HepG2 (cell line): Measurements from ENCODE around the gene SP5. TPM values are rescaled to one million over a fixed set of nuclear protein-coding genes. Genes with fewer than 3 reads are reported as not detected.

Source experiments
- FOXA1 ChIP-seq, 2 experiments: fragments of 450-650 bp in 1 of 2; sonication (generic) in 1 of 2; formaldehyde crosslinking in 1 of 2; IDR thresholded peaks; 2 replicates each; pipeline versions ENCODE4 v1.4.0 to v1.6.1; 2016 to 2020; ENCODE audit warnings: missing genetic modification reagents in 1 of 2
- FOXM1 ChIP-seq: sonication (generic); formaldehyde crosslinking; IDR thresholded peaks from 2 replicates; pipeline ENCODE4 v1.5.0; 2020; ENCODE audit warnings: missing genetic modification reagents
- HES4 ChIP-seq: sonication (generic); formaldehyde crosslinking; IDR thresholded peaks from 2 replicates; pipeline ENCODE4 v1.9.0; 2021; ENCODE audit warnings: mild to moderate bottlenecking, missing genetic modification reagents, borderline replicate concordance
- HOXA9 ChIP-seq: sonication (generic); formaldehyde crosslinking; IDR thresholded peaks from 2 replicates; pipeline ENCODE4 v1.8.1; 2022; ENCODE audit warnings: missing genetic modification reagents, mild to moderate bottlenecking, moderate library complexity, borderline replicate concordance
- IRX3 ChIP-seq: sonication (generic); formaldehyde crosslinking; IDR thresholded peaks from 2 replicates; pipeline ENCODE4 v1.8.1; 2023; ENCODE audit warnings: mild to moderate bottlenecking, low read depth, missing genetic modification reagents, borderline replicate concordance
- MAZ ChIP-seq, 2 experiments: sonication (generic) in 1 of 2; formaldehyde crosslinking in 1 of 2; IDR thresholded peaks; 2 replicates each; pipeline versions ENCODE4 v1.5.0 to v1.6.1; 2012 to 2020; ENCODE audit warnings: low read depth in 2 of 2, mild to moderate bottlenecking in 2 of 2, borderline replicate concordance in 1 of 2, improper control_type of control experiment in 1 of 2, low read length in 1 of 2, missing genetic modification reagents in 1 of 2, moderate library complexity in 1 of 2
- PBX3 ChIP-seq: sonication (generic); formaldehyde crosslinking; IDR thresholded peaks from 2 replicates; pipeline ENCODE4 v1.8.1; 2023; ENCODE audit warnings: missing genetic modification reagents, inconsistent platforms, borderline replicate concordance
- SP140L ChIP-seq: sonication (generic); formaldehyde crosslinking; IDR thresholded peaks from 2 replicates; pipeline ENCODE4 v1.4.0; 2020; ENCODE audit warnings: missing genetic modification reagents, borderline replicate concordance
- ZNF432 ChIP-seq: sonication (generic); formaldehyde crosslinking; IDR thresholded peaks from 2 replicates; pipeline ENCODE4 v1.5.0; 2020; ENCODE audit warnings: missing genetic modification reagents, mild to moderate bottlenecking, borderline replicate concordance
- ZNF563 ChIP-seq: sonication (generic); formaldehyde crosslinking; IDR thresholded peaks from 2 replicates; pipeline ENCODE4 v1.8.0; 2022; ENCODE audit warnings: mild to moderate bottlenecking, moderate library complexity, missing genetic modification reagents
- polyA plus RNA-seq, 8 experiments: library from polyadenylated mRNA; depleted of rRNA in 3 of 8; stranded (reverse) in 7 of 8; unstranded in 1 of 8; fragments of >200 nt; fragmentation: Illumina TruSeq in 4 of 8; extraction: Trizol in 4 of 8; gene quantifications; 2 replicates each; pipeline versions ENCODE4 v1.2.1 to v1.2.3, GENCODE V29; 2011 to 2016; ENCODE audit warnings: low read depth in 4 of 8, missing spikeins in 1 of 8, mixed read lengths in 1 of 8; ENCODE audit not compliant: insufficient read depth in 1 of 8
- total RNA-seq, 5 experiments: library from RNA; depleted of rRNA; stranded (reverse); fragments of >200 nt; fragmentation: Illumina TruSeq; extraction: Trizol; gene quantifications; 2 replicates each; pipeline ENCODE4 v1.2.3, GENCODE V29; 2016; ENCODE audit warnings: low read depth in 1 of 5
- TF ChIP-seq, protein P1 (sequence below): sonication (generic); formaldehyde crosslinking; IDR thresholded peaks from 2 replicates; pipeline ENCODE4 v1.5.0; 2020; ENCODE audit warnings: missing genetic modification reagents, mild to moderate bottlenecking, borderline replicate concordance
- TF ChIP-seq, protein P2 (sequence below): sonication (generic); formaldehyde crosslinking; IDR thresholded peaks from 2 replicates; pipeline ENCODE4 v1.8.1; 2023; ENCODE audit warnings: mild to moderate bottlenecking, missing genetic modification reagents
- TF ChIP-seq, protein P3 (sequence below): sonication (generic); formaldehyde crosslinking; IDR thresholded peaks from 2 replicates; pipeline ENCODE4 v1.8.0; 2022; ENCODE audit warnings: mild to moderate bottlenecking, missing genetic modification reagents; ENCODE audit not compliant: insufficient replicate concordance
- TF ChIP-seq, protein P4 (sequence below): sonication (generic); formaldehyde crosslinking; IDR thresholded peaks from 2 replicates; pipeline ENCODE4 v1.5.0; 2020; ENCODE audit warnings: mild to moderate bottlenecking, missing genetic modification reagents, borderline replicate concordance
- TF ChIP-seq, protein P5 (sequence below): sonication (generic); formaldehyde crosslinking; IDR thresholded peaks from 2 replicates; pipeline ENCODE4 v1.5.0; 2020; ENCODE audit warnings: mild to moderate bottlenecking, missing genetic modification reagents, moderate library complexity

SP5 gene
- total and polyA plus RNA-seq, 2 of the 13 experiments (the other 11 are each of a cell fraction or from before 2014, with no cell fraction given): 50.8 to 119 TPM

GRCh38 chr2:170714381-170715061 lies 616 bp upstream of the SP5 start (continued):
- TF ChIP-seq, protein P1, sequence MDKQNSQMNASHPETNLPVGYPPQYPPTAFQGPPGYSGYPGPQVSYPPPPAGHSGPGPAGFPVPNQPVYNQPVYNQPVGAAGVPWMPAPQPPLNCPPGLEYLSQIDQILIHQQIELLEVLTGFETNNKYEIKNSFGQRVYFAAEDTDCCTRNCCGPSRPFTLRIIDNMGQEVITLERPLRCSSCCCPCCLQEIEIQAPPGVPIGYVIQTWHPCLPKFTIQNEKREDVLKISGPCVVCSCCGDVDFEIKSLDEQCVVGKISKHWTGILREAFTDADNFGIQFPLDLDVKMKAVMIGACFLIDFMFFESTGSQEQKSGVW: peak; percentile 50; the same call in 1 of the 2 replicates
- TF ChIP-seq ZNF432 (CRISPR knock-in tag) (no peak; the same call in 1 of the 2 replicates), SP140L (no peak), HES4 (peak; percentile 100), MAZ (IDR thresholded peaks at IDR 0.05; ENCODE audit: borderline replicate concordance, low read depth, low read length) (peak; percentile 97), MAZ (CRISPR knock-in tag; IDR thresholded peaks at IDR 0.05; ENCODE audit: low read depth) (peak; percentile 79; the same call in 1 of the 2 replicates), FOXM1 (CRISPR knock-in tag) (no peak), ZNF563 (CRISPR knock-in tag) (peak; percentile 100), PBX3 (CRISPR knock-in tag) (no peak), FOXA1 (IDR thresholded peaks at IDR 0.05) (peak; percentile 67; the same call in 1 of the 2 replicates), FOXA1 (CRISPR knock-in tag; IDR thresholded peaks at IDR 0.05) (peak; percentile 91), HOXA9 (CRISPR knock-in tag) (no peak), IRX3 (CRISPR knock-in tag) (no peak)
- TF ChIP-seq, protein P2, sequence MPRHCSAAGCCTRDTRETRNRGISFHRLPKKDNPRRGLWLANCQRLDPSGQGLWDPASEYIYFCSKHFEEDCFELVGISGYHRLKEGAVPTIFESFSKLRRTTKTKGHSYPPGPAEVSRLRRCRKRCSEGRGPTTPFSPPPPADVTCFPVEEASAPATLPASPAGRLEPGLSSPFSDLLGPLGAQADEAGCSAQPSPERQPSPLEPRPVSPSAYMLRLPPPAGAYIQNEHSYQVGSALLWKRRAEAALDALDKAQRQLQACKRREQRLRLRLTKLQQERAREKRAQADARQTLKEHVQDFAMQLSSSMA (CRISPR knock-in tag): peak; percentile 71; the same call in 1 of the 2 replicates
- TF ChIP-seq, protein P3, sequence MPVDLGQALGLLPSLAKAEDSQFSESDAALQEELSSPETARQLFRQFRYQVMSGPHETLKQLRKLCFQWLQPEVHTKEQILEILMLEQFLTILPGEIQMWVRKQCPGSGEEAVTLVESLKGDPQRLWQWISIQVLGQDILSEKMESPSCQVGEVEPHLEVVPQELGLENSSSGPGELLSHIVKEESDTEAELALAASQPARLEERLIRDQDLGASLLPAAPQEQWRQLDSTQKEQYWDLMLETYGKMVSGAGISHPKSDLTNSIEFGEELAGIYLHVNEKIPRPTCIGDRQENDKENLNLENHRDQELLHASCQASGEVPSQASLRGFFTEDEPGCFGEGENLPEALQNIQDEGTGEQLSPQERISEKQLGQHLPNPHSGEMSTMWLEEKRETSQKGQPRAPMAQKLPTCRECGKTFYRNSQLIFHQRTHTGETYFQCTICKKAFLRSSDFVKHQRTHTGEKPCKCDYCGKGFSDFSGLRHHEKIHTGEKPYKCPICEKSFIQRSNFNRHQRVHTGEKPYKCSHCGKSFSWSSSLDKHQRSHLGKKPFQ (CRISPR knock-in tag): no peak
- TF ChIP-seq, protein P4, sequence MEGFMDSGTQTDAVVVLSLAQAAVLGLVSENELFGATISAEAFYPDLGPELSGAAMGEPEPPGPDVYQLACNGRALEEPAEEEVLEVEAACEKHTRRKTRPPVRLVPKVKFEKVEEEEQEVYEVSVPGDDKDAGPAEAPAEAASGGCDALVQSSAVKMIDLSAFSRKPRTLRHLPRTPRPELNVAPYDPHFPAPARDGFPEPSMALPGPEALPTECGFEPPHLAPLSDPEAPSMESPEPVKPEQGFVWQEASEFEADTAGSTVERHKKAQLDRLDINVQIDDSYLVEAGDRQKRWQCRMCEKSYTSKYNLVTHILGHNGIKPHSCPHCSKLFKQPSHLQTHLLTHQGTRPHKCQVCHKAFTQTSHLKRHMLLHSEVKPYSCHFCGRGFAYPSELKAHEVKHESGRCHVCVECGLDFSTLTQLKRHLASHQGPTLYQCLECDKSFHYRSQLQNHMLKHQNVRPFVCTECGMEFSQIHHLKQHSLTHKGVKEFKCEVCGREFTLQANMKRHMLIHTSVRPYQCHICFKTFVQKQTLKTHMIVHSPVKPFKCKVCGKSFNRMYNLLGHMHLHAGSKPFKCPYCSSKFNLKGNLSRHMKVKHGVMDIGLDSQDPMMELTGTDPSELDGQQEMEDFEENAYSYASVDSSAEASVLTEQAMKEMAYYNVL: peak; percentile 12; the same call in 1 of the 2 replicates
- TF ChIP-seq, protein P5, sequence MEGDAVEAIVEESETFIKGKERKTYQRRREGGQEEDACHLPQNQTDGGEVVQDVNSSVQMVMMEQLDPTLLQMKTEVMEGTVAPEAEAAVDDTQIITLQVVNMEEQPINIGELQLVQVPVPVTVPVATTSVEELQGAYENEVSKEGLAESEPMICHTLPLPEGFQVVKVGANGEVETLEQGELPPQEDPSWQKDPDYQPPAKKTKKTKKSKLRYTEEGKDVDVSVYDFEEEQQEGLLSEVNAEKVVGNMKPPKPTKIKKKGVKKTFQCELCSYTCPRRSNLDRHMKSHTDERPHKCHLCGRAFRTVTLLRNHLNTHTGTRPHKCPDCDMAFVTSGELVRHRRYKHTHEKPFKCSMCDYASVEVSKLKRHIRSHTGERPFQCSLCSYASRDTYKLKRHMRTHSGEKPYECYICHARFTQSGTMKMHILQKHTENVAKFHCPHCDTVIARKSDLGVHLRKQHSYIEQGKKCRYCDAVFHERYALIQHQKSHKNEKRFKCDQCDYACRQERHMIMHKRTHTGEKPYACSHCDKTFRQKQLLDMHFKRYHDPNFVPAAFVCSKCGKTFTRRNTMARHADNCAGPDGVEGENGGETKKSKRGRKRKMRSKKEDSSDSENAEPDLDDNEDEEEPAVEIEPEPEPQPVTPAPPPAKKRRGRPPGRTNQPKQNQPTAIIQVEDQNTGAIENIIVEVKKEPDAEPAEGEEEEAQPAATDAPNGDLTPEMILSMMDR: peak; percentile 19; the same call in 1 of the 2 replicates
